Glomerular endothelial cell (primary cell): ENCODE measurements around the gene NPIPB2. TPM values are rescaled to one million over a fixed set of nuclear protein-coding genes. Genes with fewer than 3 reads are reported as not detected.

Experiments
- DNase-seq: peaks from one replicate; pipeline ENCODE4 v3.0.0-alpha.2; 2011; ENCODE audit warnings: low read depth, low spot score; ENCODE audit errors: extremely low read depth
- total RNA-seq: library from RNA; depleted of rRNA; stranded (reverse); fragments of >200 nt; gene quantifications from 2 replicates; pipeline ENCODE4 v1.2.3, GENCODE V29; 2015

The NPIPB2 gene
- total RNA-seq, 1 donor from 2014 or later, result 9.4 TPM

DNA sequence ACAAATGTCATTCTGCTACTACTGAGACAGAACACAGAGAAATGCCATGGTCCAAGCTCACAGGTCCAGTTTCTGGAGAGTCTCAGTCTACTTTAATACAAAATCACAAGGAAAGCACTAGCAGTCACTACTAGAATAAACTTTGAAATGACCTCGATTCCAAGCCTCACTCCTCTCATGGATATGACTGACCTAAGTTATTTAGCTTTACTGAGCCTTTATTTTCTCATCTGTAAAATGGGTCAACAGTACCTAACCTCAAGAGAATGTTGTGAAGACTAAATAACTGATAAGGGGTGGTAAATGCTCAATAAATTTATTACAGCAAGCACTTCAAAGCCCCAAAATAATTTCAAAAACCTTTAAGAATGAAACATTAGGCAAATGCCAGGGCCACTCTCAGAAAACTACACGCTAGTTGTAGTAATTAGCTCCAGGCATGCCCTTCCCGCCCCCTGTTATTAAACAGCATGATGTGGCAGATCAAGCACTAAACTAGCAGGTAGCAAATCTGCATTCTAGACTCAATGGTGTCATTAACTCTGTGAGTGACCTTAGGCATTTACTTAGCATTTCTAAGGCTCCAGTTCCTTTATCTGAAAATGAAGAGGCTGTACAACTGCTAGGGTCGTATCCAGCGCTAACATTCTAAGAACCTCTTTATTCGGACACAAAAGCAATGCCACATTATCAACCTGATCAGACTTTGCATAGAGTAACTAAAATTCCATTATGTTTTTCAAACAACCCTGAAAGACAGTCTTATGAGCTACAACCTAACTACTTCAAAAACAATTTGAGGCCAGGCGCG, 34.5 kb downstream of the NPIPB2 start:
- no peak for DNase-seq

DNA sequence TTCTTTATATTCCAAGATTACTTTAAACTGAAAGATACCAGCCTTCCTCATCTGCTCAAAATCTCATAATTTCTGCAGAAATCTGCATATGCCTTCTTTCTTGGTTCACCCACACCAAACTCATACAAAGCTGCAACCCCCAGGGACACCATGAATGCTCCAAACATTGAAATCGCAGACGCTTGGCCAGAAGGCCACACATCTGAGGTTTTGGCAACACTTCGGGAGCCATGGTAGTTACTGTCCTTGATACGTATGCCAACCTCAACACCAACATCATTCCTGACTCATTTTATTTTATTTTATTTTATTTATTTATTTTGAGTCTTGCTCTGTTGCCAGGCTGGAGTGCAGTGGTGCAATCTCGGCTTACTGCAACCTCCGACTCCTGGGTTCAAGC, 37.9 kb downstream of the NPIPB2 start:
- no peak for DNase-seq

DNA sequence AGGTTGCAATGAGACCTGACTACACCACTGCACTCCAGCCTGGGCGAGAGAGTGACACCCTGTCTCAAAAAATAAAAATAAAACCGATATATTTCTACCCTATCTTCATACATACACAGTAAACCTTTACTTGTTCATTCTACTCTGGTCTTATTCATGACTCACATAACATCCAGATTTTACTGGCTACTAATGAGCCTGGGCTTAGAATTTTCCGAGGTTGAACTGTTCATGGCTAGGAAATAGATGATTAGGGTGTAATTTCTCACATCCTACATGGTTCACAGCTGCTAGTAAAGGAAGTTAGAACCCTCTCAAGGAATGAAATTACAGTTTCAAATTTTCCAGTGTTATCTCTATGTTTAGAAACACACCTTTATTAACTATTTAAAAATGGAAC, 40.8 kb downstream of the NPIPB2 start:
- DNase-seq, result no peak

DNA sequence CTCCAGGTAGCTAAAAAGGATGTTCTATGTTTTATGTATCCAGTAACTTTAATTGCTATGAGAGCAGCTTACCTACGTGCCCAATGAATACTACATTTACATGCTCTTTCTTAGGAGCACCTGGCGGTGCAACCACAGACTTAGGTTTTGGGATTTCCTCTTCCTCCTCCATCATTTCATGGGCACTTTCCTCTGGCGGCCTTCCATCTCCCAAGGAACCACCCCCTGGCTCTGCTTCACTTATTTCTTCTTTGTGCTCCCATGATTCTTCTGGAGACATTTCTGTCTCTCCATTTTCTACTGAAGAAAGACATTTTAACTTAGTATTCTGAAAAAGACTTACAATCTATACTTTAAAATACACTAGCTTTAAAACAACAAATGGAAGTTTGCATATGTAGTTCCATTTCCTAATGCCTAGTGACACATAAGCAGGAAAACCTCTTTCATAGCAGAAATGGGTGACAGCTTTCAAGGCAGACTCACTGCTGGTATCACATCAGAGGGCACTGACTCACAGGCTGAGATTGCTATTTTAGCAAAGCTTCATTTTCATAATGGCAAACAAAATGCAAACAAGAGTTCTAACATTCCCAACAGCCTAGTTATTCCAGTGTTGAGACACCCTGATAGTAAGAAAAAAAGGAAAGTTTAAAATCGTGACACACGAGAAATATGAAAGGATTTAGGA, 45.2 kb downstream of the NPIPB2 start:
- no peak for DNase-seq

DNA sequence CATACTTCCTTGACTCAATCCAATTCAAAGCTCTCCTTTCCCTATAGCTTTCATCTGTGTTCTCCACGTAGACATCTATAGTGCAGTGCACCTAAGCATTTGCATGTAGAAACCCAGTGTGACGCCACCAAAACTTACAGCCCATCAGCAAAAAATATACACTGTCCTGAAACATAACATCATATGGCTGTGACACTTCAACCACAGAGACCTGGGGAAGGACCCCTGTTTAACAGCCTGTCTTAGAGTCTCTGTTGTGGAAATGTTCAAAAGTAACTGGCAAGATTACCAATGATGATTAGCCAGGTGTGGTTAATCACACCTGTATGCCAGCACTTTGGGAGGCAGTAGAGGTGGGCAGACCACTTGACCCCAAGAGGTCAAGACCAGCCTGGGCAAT, 48.3 kb downstream of the NPIPB2 start:
- DNase-seq, result no peak

DNA sequence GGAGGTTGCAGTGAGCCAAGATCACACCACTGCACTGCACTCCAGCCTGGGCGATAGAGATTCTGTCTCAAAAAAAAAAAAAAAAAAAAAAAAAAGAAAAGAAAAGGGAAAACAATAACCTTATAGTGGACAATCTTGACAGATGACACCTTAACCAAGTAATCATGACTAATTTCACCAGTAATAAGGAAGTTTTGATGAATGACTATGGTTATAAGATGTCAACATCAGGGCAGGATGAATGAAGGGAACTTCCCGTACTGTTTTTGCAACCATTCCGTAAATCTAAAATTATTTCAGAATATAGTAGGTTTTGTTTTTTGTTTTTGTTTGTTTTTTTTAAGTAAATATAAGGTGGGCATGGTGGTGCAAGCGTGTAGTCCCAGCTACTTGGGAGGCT, 49.1 kb downstream of the NPIPB2 start:
- no peak for DNase-seq

DNA sequence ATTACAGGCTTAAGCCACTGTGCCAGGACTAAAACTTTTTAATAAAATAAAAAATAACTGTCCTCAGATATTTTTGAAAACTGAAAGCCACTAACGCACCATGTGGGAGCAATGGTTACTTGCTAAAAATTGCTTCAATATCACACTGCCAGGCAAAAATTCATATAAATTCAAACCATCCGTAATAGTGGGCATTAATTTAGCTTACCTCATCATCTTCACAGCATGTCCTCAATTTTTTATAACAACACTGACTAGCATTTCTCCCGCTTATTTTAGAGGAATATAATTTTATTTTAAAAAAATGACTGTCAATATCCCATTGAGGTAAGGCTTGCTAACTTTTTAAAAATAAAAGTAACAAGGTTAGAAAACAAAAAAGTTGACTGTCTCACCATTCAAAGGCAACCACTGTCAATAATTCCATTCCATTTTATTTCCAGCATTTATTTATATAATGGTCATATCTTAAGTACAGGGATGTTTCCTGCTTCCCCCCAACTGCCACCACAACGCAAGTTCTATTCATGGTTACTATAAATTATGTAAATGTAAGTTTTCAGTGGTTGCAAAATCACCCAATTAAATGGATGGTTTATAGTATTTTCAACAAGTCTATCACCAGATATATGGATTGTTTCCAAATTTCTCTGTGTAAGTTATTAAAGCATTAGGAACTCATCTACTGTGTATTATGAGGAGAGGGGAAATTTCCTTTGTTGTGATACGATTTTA, 51.4 kb downstream of the NPIPB2 start:
- DNase-seq, result no peak

DNA sequence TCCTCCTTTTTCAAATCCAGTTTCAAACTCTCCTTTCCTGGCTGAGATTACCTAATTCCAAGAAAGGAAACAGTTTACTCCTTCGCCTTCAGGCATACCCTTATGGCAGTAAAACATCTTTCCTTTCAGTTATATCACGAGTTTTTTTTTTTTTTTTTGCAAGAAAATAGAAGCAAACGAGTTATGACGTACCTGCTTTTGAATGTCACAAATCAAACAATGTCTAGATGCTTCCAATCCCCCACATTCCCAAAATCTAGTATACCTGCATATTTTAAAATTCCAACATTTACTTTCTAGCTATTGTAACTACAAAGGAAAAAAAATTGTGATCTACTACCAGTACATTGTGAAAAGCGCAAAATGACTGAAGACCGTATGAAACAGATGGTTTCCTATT, 55.0 kb downstream of the NPIPB2 start:
- no peak for DNase-seq

DNA sequence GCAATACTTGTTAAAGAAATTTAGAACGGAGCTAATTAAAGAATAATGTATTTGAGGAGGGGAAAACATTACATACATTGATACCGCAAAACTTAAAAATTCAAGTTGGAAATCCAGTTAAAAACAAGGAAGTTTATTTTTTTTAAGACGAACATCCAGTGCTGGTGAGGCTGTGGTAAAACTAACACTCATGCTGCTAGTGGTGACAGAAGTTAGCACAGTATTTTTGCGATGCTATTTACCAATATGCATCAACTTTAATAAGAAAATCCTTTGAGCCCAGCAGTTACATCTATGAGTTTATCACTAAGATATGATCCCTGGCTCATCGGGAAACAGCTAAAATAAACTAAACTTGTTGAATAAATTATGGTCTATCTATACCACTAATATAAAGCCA, 57.8 kb downstream of the NPIPB2 start:
- no peak for DNase-seq

DNA sequence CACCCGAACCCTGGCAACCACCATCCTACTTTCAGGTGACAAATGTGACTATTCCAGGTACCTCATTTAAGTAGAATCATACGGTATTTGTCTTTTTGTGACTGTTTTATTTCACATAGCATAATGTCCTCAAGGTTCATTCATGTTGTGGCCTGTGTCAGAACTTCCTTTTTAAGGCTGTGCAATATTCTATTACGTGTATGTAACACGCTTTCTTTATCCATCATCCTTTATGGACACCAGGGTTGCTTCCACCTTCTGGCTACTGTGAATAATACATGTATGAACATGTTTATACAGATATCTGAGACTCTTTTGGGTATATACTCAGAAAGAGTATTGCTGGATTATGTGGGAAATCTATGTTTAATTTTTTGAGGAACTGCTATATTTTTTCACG, 61.8 kb downstream of the NPIPB2 start:
- no peak for DNase-seq

DNA sequence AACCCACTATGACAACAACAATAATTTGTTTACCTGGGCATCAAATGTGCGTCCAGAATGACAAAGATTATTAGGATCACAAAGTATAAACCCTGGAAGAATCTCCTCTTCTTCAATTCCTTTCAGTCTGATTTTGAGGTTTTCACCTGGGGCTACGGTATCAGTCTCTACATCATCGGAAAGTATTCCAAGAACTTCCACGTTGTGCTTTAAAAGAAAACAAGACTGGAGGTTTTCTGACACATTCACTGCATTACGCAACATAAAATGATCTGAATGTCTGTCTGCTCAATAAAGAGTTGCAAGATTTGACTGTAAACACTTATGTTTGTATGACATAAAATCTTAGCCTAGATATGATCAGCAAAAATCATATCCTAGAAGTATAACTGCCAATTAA, 64.5 kb downstream of the NPIPB2 start:
- no peak for DNase-seq

Other genes with a start within 250 kb of the NPIPB2 start
- 52.5 and 53.4 TPM in 2 replicates for gene TXNDC11, start 199.2 kb downstream of the NPIPB2 start, total RNA-seq
- 31.5 and 62.1 TPM in 2 replicates for gene ZC3H7A, start 144.8 kb downstream of the NPIPB2 start, total RNA-seq
- gene RSL1D1, start 90.5 kb downstream of the NPIPB2 start, total RNA-seq, result 96.8 and 134 TPM in 2 replicates
- gene GSPT1, start 26.1 kb downstream of the NPIPB2 start, total RNA-seq, result 89.0 and 91.1 TPM in 2 replicates
- gene TNFRSF17, start 23.2 kb upstream of the NPIPB2 start, total RNA-seq, result not detected in 2 replicates
- 16.5 and 17.7 TPM in 2 replicates for gene SNX29, start 34.7 kb upstream of the NPIPB2 start, total RNA-seq